BJ (cell line): ENCODE measurements around the gene ICA1. TPM values are rescaled to one million over a fixed set of nuclear protein-coding genes. Genes with fewer than 3 reads are reported as not detected.

Experiments used
- CTCF ChIA-PET: fragments of 350-600 bp; formaldehyde crosslinking; extraction: SDS; loops from one replicate; lab custom pipeline; 2021; ENCODE audit warnings: antibody characterized with exemption, inconsistent platforms; lab: Yijun Ruan, JAX
- POLR2A ChIA-PET: fragments of 300-600 bp; sonication (Branson Sonifier 250); formaldehyde crosslinking; extraction: SDS; loops from one replicate; lab custom pipeline; 2021; ENCODE audit warnings: antibody characterized with exemption; lab: Charles Lee
- DNase-seq: peaks from one replicate; pipeline ENCODE4 v3.0.0-alpha.2; 2011; ENCODE audit warnings: low read depth
- H3K27me3 ChIP-seq: 2 replicates; pipeline ENCODE4 v1.6.0; 2011; ENCODE audit warnings: low read length; ENCODE audit not compliant: control insufficient read depth, insufficient read depth
- H3K36me3 ChIP-seq: 2 replicates; pipeline ENCODE4 v1.5.1; 2011; ENCODE audit warnings: low read length; ENCODE audit not compliant: control insufficient read depth, insufficient read depth
- H3K4me3 ChIP-seq: 2 replicates; pipeline ENCODE4 v1.5.1; 2011; ENCODE audit warnings: low read depth, mild to moderate bottlenecking, control low read depth, low read length
- CTCF ChIP-seq: IDR thresholded peaks from 2 replicates; pipeline ENCODE4 v1.5.1; 2011; ENCODE audit warnings: low read depth, mild to moderate bottlenecking, control low read depth, inconsistent platforms, low read length, moderate library complexity; ENCODE audit not compliant: insufficient read depth
- polyA plus RNA-seq: library from polyadenylated mRNA; depleted of rRNA; stranded (reverse); fragments of >200 nt; gene quantifications from 2 replicates; pipeline ENCODE4 v1.2.3, GENCODE V29; 2011

ICA1 gene
- polyA plus RNA-seq, 1 experiment: 0.15 TPM

GRCh38 chr7:8172372-8173354, 89.3 kb downstream of the ICA1 start:
- TF ChIP-seq CTCF: no peak
- CTCF ChIA-PET: no interaction called here
- DNase-seq: no peak

GRCh38 chr7:8169171-8169570, 92.8 kb downstream of the ICA1 start:
- no peak for DNase-seq
- H3K4me3 ChIP-seq: no peak overlapping the region
- TF ChIP-seq CTCF: no peak
- ChIA-PET CTCF (no interaction called here), POLR2A (no interaction called here)
- H3K27me3 ChIP-seq: no peaks in the 10 kb centered on the region; the same call in 1 of the 2 replicates
- no peaks in the 10 kb centered on the region for H3K36me3 ChIP-seq

More at GRCh38 chr7:8172372-8173354, 89.3 kb downstream of the ICA1 start:
- POLR2A ChIA-PET: no interaction called here
- Histone ChIP-seq H3K27me3 (no peaks in the 10 kb centered on the region; the same call in 1 of the 2 replicates), H3K4me3 (no peak overlapping the region), H3K36me3 (no peaks in the 10 kb centered on the region)

- POLR2A ChIA-PET: no interaction called here
- CTCF ChIA-PET: no interaction called here
- TF ChIP-seq CTCF: no peak
- Histone ChIP-seq H3K27me3 (no peaks in the 10 kb centered on the region), H3K4me3 (no peak overlapping the region), H3K36me3 (no peaks in the 10 kb centered on the region)
- no peak for DNase-seq
These were observed 93.6 kb downstream of the ICA1 start for GRCh38 chr7:8168336-8168735.

GRCh38 chr7:8165150-8165549, 96.8 kb downstream of the ICA1 start:
- CTCF ChIA-PET: no interaction called here
- DNase-seq: no peak
- TF ChIP-seq CTCF: no peak

GRCh38 chr7:8162181-8162580, 99.8 kb downstream of the ICA1 start:
- Histone ChIP-seq H3K4me3 (no peak overlapping the region), H3K27me3 (no peaks in the 10 kb centered on the region), H3K36me3 (no peaks in the 10 kb centered on the region)
- TF ChIP-seq CTCF: no peak
- POLR2A ChIA-PET: no interaction called here
- CTCF ChIA-PET: no interaction called here
- DNase-seq: no peak

More at GRCh38 chr7:8165150-8165549, 96.8 kb downstream of the ICA1 start:
- H3K36me3 ChIP-seq: no peaks in the 10 kb centered on the region
- POLR2A ChIA-PET: no interaction called here
- no peaks in the 10 kb centered on the region for H3K27me3 ChIP-seq
- H3K4me3 ChIP-seq: no peak overlapping the region
